GM21526 (cell line): ENCODE results near the gene INPP1.

Experiments used
- ATAC-seq: cut with Tn5 transposase; IDR thresholded peaks from one replicate; pipeline ENCODE4 v1.9.1; 2021; ENCODE audit warnings: moderate library complexity; ENCODE audit not compliant: unreplicated experiment, low FRiP score

INPP1 gene

DNA sequence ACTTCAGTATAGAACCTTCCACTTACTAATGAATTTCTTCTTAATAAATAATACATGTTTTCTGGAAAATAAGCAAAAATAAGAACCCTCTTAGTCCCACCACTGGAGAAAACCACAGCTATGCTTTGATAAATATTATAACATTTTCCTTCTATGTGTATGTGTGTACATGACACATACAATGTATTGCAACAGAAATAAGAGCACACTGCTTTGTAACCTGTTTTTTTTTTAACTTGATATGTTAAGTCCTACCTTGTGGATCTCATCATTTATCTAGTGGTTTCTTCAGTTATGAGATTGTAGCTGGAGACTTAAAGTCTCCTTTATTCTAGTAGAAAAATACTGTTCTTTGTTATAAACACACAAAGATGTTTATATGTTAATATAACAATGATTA lies 17.2 kb downstream of the INPP1 start:
- ATAC-seq = no peak

DNA sequence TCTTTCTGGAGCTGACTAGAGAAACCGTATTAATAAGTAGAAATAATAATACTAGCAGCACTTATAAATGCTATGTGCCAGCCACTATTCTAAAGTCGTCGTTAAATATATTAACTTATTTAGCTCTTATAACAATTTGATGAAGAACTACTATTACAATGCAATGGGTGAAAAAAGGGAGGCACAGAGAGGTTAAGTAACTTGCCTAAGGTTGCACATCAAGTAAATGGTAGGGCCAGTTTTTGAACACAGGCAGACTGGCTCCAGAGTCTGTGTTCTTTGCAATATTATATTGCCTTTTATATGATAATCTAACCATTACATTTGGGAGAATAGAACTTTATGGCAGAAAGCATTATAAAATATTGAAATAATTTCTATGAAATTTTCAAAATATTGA lies 17.6 kb downstream of the INPP1 start:
- ATAC-seq = no peak

DNA sequence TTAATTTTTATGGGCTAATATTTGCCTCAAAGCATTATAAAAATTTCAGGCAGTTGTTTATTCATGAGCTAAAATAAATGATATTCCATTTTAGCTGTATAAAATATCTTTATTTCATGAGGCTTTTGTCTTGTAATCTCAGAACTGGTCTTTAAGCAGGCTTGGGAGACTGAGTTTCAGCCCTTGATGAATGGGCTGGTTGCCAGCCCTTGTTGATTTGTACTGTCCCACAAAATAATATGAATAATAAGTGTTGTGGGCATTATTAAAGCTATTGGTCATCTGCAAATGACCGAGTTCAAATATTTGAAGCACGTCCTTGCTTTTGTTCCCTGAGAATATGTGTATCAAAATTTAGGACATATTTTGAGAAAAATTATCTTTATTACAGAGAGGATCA lies 18.2 kb downstream of the INPP1 start:
- ATAC-seq = no peak

DNA sequence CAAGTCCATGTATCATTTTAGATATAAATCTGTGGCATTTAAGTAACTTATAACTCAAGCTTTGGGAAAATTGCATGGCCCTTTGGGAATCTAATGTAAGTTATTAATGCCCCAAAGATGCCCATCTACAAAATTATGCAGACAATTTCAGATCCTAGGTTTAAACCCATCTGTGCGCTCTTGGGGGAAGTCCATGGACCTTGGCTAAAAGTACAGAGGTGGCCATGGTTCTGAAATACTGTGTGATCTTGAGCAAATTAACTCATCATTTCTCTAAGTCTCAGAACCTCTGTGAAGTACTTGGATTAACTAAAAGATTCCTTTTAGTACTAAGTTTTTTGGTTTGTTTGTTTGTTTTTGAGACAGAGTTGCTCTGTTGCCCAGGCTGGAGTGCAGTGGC lies 19.5 kb downstream of the INPP1 start:
- ATAC-seq = no peak

DNA sequence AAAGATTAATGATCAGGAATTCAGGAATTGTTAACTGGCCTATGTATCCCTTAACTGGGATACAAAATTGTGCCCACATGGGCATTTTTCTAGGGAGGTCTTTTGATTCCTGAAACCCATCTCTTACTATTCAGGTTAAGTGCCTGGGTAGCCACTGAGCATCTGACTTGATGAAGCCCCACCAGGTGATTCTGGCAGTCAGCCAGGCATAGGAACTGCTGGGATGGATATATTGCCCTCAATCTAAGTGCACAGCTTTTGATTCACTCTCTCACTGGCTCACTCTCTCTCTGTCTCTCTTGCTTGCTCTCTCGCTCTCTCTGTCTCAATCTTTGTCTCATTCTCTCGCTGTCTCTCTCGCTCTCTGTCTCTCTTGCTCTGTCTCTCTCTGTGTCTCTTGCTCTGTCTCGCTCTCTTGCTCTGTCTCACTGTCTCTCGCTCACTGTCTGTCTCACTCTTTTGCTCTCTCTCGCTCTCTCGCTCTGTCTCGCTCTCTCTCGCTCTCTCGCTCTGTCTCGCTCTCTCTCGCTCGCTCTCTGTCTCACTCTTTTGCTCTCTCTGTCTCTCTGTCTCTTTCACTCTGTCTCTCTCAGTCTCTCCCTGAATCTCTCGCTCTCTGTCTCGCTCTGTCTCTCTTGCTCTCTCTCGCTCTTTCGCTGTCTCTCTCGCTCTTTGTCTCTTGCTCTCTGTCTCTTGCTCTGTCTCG lies 22.3 kb downstream of the INPP1 start:
- no peak for ATAC-seq

DNA sequence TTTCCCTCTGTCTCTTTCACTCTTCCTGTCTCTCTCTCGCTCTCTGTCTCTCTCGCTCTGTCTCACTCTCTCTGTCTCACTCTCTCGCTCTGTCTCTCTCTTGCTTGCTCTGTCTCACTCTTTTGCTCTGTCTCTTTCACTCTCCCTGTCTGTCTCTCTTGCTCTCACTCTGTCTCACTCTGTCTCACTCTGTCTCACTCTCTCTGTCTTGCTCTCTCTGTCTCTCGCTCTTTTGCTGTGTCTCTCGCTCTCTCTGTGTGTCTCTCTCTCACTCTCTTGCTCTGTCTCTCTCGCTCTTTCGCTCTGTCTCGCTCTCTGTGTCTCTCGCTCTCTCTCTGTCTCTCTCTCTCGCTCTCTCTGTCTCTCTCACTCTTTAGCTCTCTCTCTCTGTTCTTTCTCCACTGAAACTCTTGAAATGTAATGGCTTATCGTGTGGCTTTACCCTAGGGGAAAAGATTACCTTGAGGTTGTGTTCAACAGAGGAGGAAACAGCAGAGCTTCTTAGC lies 22.9 kb downstream of the INPP1 start:
- no peak for ATAC-seq

DNA sequence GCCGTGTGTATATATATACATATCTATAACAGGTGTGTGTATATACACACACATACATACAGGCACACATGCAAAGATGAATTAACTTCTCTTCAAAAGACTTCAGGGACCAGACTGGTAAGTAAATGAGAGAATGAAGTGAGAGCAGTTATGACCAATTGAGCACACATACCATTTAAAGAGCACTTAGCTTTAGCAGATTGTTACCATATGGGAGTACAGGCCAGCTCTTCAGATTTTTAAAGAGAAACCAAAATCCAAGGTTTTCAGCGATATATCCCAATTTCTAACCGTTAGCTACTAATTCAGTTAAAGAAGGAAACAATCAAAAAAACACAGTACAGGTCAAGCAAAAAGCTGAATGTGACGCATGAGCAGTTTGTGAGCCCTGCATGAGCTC lies 23.7 kb downstream of the INPP1 start:
- ATAC-seq = no peak

DNA sequence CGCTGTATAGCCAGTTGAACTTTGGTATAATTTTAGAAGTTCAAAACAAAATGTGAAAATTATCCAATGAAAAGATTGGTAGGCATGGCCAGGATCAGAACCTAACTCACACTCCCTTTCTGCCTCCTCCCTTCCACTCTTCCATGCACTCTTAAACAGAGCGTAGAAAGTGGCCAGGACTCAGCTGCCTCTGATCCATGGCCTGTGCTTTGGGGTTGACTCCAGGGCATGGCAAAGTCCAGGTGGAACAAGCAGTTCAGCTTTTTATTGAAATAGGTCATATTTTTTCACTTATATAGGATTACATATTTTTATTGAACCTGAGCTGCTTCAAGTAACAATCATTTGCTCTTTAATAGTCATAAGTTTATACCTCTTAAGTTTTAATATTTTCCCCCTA lies 26.2 kb downstream of the INPP1 start:
- no peak for ATAC-seq

DNA sequence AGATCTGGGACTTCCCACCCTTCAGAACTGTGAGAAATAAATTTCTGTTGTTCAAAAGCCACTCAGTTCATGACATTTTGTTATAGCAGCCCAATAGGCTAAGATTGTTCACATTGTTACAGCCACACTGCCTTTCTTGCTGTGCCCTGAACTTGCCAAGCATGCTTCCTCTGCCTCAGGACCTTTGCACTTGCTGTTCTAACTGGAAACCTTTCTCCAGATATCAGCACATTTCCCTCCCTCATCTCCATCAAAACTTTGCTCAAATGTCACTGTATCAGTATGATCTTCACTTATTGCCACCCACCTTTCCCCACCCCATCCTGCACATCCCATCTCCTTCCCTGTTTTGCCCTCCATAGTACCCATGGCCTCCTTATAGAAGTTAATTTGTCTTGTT lies 32.7 kb downstream of the INPP1 start:
- no peak for ATAC-seq

DNA sequence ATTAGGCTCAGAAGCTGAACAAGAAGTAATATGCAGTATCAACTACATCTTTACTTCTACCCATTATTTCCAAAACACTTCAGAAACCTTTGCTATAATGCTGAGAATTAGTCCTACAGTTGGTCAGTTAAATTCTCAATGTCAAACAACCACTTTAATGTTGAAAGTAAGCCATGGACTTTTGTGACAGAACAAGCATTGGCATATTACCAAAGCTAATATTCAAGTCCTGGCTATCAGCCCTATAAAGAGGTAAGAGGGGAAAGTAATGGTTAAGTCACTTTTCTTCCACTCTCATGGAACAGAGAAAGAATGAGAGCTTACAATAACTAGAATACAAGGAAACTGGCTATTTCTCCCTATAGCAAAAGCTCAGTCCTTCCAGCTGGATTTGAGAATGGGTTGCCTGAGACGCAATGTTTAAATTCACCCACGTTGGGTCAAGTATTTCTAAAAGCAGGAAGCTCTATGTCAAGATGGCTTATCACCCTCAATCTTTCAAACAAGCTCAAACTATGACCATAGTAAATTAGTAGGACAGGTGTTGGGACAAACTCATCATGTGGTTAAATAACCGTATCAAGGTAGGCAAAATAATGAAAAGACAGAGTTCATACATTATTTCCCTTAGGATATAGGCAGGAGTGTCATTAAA lies 33.3 kb downstream of the INPP1 start:
- no peak for ATAC-seq

DNA sequence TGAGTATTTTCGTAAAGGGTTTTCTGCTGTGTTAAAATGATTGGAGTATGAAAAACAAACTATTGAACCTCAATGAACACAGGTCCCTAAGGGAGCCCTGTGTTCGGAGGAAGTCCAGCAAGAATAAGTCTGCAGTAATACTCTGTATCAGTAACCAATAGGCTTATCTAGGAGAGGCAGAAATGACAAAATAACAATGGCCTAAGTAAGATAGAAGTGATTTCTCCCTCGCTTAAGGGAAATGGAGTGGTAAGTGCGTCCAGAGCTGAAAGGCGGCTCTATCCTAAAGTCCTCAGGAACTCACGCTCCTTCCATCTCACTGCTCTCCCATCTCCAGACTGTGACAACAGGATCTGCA lies 35.5 kb downstream of the INPP1 start:
- ATAC-seq = no peak

DNA sequence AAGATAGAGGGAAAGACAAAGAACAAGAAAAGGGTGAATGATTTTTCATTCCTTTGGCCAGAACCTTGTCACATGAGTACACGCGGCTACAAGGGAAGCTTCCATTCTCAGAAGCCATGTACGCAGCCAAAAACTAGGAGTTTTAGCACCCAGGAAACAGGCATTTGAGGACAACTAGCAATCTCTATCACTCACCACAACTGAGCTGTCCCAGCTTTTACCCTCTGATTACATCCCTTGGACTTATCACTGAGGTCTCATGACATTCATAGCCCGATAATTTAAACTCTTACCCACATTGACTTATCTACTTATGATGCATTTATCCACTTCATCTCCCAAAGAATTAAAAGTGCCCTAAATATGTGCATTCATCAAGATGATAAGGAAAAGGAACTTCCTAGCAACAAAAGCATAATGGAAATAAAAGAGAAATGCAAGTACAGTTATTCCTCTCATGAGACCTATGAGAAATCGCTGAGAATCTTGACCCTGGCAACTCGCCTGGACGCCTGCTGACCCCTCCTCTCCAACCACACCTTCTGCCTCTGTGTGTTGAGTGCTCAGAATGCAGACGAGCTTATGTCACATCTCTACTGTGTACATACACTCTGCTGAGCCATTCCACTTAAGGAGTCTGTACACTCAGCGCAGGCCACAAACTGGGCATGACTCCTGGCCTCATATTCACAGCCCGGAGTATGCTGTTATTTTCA lies 36.0 kb downstream of the INPP1 start:
- ATAC-seq = no peak

DNA sequence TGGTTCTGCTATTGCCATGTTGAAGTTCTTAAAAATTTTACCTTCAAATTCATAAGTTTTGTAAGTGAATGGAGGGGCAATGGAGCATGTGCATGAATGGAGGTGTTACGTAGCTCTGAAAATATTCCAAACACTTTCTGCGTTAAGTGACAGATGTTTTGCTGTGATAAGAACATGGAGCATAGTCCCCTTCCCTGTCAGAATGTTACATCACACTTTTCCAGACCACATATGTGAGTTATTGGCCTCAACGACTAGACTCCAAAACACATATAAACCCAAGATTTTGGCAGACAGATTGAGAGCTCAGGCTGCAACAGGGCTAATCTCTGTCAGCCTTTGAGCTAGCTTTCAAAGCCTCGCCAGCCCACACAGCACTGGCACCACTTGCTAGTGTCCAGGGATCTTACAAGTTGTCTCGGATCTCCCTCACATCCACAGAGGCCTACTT lies 37.6 kb downstream of the INPP1 start:
- no peak for ATAC-seq

DNA sequence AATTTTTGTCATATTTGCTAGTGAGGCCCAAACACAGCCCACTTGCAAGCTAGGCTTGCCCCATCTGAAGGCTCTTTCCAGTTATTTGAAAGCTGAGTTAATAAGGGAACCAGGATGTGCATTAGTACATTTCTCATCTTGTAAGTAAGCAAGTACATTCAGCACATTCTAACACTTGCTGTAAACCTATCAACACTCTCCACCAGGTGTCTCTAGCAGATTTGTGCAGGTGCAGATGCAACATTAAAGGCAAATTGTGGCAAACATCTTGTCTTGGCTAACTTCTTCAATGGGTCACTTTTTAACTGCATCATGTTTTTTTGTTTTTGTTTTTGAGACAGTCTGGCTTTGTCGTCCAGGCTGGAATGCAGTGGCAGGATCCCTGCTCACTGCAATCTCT lies 39.5 kb downstream of the INPP1 start:
- peak; percentile 70 for ATAC-seq

DNA sequence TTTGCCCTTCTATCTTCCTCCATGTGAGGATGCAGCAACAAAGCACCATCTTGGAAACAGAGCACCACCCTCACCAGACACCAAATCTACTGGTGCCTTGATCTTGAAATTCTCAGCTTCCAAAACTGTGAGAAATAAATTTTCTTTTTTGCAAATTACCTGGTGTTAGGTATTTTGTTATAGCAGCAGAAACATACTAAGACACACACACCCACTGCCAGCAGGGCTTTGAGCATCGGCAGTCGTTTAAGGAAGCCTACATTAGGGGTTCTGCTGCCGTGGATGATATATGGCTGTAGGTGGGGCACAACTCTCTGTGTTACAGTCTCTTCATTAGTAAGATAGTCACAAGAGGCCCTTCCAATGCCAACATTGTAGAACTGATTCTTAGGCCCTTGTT lies 44.0 kb downstream of the INPP1 start:
- ATAC-seq = no peak

DNA sequence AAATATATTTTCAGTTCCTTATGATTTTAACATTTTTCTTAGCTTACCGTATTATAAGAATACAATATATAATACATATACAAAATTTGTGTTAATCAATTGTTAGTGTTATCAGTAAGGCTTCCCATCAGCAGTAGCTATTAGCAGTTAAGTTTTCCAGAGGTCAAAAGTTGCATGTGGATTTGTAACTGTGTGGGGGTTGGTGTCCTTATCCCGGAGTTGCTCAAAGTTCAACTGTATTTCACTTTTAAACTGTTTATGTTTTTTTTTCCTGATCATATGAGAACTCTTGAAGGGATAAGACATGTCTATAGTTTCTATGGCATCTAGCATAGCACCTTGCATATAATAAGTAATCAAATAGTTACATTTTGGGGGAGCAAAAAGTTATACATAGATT lies 52.9 kb downstream of the INPP1 start:
- no peak for ATAC-seq

DNA sequence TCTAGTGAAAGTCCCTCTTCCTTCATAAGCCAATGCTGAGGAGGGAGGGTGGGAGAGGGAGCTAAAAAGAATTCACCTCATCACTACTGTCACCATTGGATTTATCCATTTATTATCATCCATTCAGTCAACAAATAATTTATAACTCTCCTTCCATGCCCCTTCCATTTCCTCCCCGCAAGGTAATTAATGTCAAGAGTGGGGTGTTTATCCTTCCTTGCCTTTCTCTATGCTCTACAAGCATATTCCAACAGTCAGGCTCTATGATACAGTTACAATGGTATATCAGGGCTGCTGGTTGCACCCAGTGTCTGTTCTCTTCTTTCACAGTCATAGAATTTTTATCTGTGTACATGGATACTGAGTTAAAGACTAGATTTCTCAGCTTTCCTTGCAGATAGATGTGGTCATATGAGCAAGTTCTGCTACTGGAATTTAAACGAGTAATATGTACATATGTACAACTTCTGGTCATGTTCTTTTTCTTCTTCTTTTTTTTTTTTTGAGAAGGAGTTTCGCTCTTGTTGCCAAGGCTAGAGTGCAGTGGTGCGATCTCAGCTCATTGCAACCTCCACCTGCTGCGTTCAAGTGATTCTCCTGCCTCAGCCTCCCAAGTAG lies 59.7 kb downstream of the INPP1 start:
- ATAC-seq = no peak

DNA sequence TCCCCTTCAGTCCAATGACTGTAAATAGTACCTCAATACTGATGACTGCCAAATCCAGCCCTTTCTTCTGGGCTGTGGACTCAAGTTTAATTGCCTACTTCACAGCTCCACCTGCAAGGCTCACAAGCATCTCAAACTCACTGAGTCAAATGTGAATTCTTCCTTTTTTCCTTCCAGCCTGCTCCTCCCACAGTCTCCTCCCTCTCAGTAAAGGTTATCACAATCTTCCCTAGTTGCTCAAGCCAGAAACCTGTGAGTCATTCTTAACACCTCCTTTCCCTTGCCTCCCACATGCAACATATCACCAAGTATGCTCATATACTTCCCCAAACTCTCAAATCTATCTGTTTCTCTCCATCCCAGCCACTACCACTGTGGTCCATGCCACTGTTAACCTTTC lies 61.1 kb downstream of the INPP1 start:
- no peak for ATAC-seq

DNA sequence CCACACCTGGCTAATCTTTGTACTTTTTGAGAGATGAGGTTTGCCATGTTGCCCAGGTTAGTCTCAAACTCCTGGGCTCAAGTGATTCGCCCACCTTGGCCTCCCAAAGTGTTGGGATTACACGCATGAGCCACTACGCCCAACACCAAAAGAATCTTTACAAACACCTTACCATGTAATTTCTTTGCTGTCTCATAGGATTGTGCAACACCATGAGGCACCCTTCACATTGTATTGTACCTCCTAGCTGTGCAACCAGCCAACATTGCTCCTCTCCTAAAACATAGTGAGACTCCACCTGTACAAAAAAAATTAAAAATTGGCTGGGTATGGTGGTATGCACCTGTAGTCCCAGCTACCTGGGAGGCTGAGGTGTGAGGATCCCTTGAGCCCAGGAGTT lies 61.7 kb downstream of the INPP1 start:
- ATAC-seq = no peak

DNA sequence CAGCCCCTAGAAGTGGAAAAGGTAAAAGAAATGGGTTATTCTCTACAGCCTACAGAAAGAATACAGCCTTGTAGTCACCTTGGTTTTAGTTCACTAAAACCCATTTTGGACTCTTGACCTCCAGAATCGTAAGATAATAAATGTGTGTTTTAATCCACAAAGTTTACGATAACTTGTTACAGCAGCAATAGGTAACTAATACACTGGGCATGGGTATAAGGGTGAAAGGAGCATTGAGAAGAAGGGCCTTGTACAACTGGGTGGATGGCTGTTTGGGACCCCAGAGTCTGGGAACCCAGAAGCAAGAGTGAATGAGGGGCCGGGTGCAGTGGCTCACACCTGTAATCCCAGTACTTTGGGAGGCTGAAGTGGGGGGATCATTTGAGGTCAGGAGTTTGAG lies 62.6 kb downstream of the INPP1 start:
- ATAC-seq = no peak

DNA sequence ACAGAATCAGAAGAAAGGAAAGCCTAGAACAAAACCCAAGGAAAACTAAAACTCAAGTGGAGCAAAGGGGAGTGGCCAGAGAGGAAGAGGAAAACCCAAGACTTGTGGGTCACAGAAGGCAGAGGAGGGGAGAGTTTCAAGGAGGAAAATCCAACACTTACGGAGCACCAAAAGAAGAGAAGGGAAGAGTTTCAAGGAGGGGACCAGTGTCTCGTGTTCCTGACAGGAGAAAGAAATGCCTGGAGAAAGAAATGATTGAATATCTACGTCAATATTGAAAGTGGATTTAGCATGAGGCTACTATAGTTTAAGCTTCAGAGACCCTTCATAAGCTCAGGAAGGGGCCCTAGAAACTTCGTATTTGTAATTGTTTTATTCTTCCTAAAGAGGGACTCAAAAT lies 63.4 kb downstream of the INPP1 start:
- ATAC-seq = no peak
